Lower leg skin (tissue), 3 donors: ENCODE measurements around the gene CALML3.

Experiments used
- CTCF ChIP-seq, 3 donors: fragments of 450-650 bp; IDR thresholded peaks; one replicate each; pipeline ENCODE4 v1.5.1; 2016; ENCODE audit warnings: antibody characterized with exemption in 3 of 3, mild to moderate bottlenecking in 3 of 3, moderate library complexity in 2 of 3
- POLR2A ChIP-seq, 2 donors: fragments of 450-650 bp; IDR thresholded peaks; one replicate each; pipeline ENCODE4 v1.6.1; 2016 to 2017; ENCODE audit warnings: antibody characterized with exemption in 2 of 2, mild to moderate bottlenecking in 1 of 2, moderate library complexity in 1 of 2

GRCh38 chr10:5546891-5547680, 22.3 kb downstream of the CALML3 start:
- TF ChIP-seq CTCF (IDR thresholded peaks at IDR 0.05) (no peak), POLR2A (IDR thresholded peaks at IDR 0.05) (no peak)
